ENCODE data around the gene GRK2.

- TF ChIP-seq CTCF (IDR thresholded peaks at IDR 0.05) (no peak), POLR2A (IDR thresholded peaks at IDR 0.05) (no peak)
Observed at GRCh38 chr11:67279589-67280340, 13.5 kb downstream of the GRK2 start.

All from testis (tissue), 2 donors.